Mesodermal cell (in vitro differentiated cells): ENCODE results near the gene TOM1L2.
A peak's percentile ranks its signal among the peaks of the same experiment; 100 is the strongest.

Experiments
- H3K27ac ChIP-seq: 2 replicates; pipeline ENCODE4 v1.7.0; 2013; ENCODE audit warnings: mild to moderate bottlenecking, low read depth, low read length, moderate library complexity; ENCODE audit not compliant: severe bottlenecking
- H3K36me3 ChIP-seq: 2 replicates; pipeline ENCODE4 v1.7.1; 2013; ENCODE audit warnings: mild to moderate bottlenecking, low read length, moderate library complexity; ENCODE audit not compliant: control insufficient read depth, insufficient read depth
- H3K4me1 ChIP-seq: one replicate; pipeline ENCODE4 v1.7.1; 2013; ENCODE audit warnings: mild to moderate bottlenecking, low read length; ENCODE audit not compliant: insufficient read depth, control insufficient read depth, poor library complexity, severe bottlenecking
- H3K4me3 ChIP-seq: 2 replicates; pipeline ENCODE4 v1.7.0; 2013; ENCODE audit warnings: low read length, control low read depth, mild to moderate bottlenecking; ENCODE audit not compliant: insufficient read depth, poor library complexity, severe bottlenecking; ENCODE audit errors: extremely low read depth
- H3K9me3 ChIP-seq: 2 replicates; pipeline ENCODE4 v1.7.1; 2013; ENCODE audit warnings: mild to moderate bottlenecking, low read length, moderate library complexity; ENCODE audit not compliant: control insufficient read depth
- WGBS, 2 experiments: methylation state at CpG; one replicate each; pipeline ENCODE4 v1.1.5; 2013; ENCODE audit warnings: missing lambda C conversion rate in 2 of 2; ENCODE audit not compliant: insufficient coverage in 2 of 2; 5-methylcytosine and 5-hydroxymethylcytosine counted together

Gene TOM1L2

DNA sequence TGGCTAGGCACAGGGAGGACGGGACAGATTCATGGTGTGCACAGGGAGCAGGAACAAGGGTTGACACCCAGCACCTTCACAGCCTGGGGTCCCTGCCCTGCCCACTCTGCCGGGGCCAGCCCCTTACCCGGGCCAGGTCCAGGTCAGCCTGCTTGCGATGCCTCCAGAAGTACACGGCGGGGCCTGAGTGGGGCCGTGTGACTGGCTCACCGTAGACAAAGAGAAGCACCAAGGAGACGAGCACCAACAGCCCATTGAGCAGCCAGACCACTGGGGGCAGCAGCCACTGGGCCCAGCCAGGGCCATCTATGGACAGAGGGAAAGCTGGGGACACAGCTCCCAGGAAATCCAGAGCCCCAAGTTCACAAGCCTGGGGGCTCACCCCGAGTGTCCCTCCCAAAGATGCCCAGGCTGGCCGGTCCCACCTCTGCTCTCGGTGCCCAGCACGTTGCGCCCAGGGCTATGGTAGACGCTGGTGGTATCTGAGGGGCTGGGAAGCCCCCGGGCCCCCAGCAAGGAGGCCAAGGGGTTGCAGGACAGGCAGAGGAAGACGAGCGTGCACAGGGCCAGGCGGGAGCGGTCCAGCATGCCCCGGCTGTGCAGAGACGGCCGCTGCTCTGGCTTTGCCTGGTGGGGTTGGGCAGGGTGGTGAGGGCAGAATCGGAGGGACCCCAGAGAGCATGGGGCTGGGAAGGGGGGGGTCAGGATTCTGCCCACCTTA is 155.2 kb downstream of the TOM1L2 start:
- H3K4me3 ChIP-seq: no peak overlapping the region
- H3K9me3 ChIP-seq: no peaks in the 10 kb centered on the region
- H3K4me1 ChIP-seq: peaks cover 27% of the 10 kb centered on the region
- WGBS, 2 experiments: 88 to 97% methylated on average over 9 to 21 of the region's 24 CpGs
- peaks cover 83% of the 10 kb centered on the region for H3K36me3 ChIP-seq
- H3K27ac ChIP-seq: no peak overlapping the region

DNA sequence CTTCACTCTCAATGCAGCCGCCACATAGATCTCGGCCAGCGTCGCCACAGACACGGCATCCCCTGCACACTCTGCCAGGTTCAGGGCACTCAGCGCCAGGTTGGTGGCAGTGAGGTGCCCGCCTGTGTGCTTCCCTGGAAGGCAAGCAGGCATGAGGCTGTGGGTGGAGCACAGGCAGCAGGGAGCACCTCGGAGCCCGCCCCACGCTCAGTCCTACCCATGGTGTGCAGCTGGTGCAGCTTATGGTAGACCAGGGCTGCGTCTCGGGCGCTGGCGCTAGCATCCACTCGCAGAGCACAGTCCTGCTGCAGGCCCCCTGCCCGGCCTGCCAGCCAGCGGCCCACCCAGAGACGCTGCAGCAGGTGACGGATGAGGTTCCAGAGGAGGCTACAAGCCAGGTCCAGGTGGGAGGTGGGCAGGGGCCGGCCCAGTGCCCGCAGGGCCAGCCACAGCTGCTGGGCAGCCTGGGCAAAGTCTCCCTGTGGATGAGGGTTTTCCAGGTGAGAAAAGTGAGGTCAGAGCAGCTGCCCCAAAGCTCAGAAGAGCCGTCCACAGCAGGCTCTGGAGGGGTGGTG is 155.9 kb downstream of the TOM1L2 start:
- WGBS, 2 experiments: 96 to 97% methylated on average over 17 to 22 of the region's 22 CpGs
- Histone ChIP-seq H3K4me1 (peaks cover 28% of the 10 kb centered on the region), H3K36me3 (peaks cover 82% of the 10 kb centered on the region), H3K9me3 (no peaks in the 10 kb centered on the region), H3K4me3 (no peak overlapping the region), H3K27ac (no peak overlapping the region)

GRCh38 chr17:17815436-17816200 is 156.6 kb downstream of the TOM1L2 start:
- no peaks in the 10 kb centered on the region for H3K9me3 ChIP-seq
- WGBS, 2 experiments: 97 to 98% methylated on average over 15 of the region's 17 CpGs
- no peak overlapping the region for H3K27ac ChIP-seq
- peaks cover 79% of the 10 kb centered on the region for H3K36me3 ChIP-seq
- no peak overlapping the region for H3K4me3 ChIP-seq
- peaks cover 26% of the 10 kb centered on the region for H3K4me1 ChIP-seq

DNA sequence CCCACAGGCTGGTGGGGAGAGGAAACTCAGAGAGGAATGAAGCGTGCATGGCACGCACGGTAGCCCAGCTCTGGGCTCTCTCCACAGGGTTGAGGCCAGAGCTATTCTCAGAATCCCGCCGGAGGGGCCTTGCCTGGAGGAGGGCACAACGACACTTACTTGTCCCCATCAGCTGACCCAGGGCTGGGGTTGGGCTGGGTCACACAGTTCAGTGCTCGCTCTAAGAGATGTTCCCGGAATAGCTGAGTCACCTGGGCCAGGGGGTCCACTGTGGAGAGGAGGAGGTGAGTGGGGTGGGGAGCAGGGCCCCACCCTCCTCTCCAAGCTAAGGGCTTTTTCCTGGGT is 157.2 kb downstream of the TOM1L2 start:
- H3K4me1 ChIP-seq: peaks cover 26% of the 10 kb centered on the region

GRCh38 chr17:17814162-17815061 is 157.8 kb downstream of the TOM1L2 start:
- Histone ChIP-seq H3K4me3 (no peak overlapping the region), H3K4me1 (peaks cover 23% of the 10 kb centered on the region), H3K9me3 (no peaks in the 10 kb centered on the region), H3K36me3 (peaks cover 66% of the 10 kb centered on the region), H3K27ac (no peak overlapping the region)
- WGBS, 2 experiments: 92 to 95% methylated on average over 17 to 19 of the region's 20 CpGs

More for the DNA sequence above, 157.2 kb downstream of the TOM1L2 start:
- no peak overlapping the region for H3K27ac ChIP-seq
- H3K36me3 ChIP-seq: peaks cover 73% of the 10 kb centered on the region
- H3K4me3 ChIP-seq: no peak overlapping the region
- H3K9me3 ChIP-seq: no peaks in the 10 kb centered on the region
- 87 to 93% methylated on average over 7 to 8 of the region's 8 CpGs for WGBS, 2 experiments

DNA sequence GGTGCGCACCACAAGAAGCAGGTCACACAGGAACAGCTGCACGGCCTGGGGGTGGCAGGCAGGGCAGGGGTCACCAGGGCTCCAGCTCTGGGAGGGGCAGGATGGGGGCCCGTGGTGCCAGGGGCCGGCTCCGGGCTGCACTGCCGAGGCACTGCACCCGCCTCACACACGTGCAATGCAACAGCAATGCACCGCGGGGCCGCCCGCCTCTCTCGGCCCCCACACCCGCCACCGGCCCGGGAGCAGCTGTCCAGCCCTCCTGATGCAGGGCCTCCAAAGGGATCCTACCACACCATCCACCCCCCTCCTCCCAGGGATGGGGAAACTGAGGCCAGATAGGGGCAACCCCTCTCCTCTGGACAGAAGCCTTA is 158.5 kb downstream of the TOM1L2 start:
- H3K4me1 ChIP-seq: peaks cover 27% of the 10 kb centered on the region
- H3K36me3 ChIP-seq: peaks cover 61% of the 10 kb centered on the region
- no peak overlapping the region for H3K4me3 ChIP-seq
- no peaks in the 10 kb centered on the region for H3K9me3 ChIP-seq
- no peak overlapping the region for H3K27ac ChIP-seq
- WGBS, 2 experiments: 97 to 99% methylated on average over 8 to 15 of the region's 16 CpGs

GRCh38 chr17:17813055-17813724 is 159.0 kb downstream of the TOM1L2 start:
- Histone ChIP-seq H3K27ac (no peak overlapping the region), H3K4me1 (peaks cover 27% of the 10 kb centered on the region), H3K4me3 (no peak overlapping the region), H3K36me3 (peaks cover 56% of the 10 kb centered on the region), H3K9me3 (no peaks in the 10 kb centered on the region)
- WGBS, 2 experiments: 97 to 99% methylated on average over 19 to 25 of the region's 25 CpGs

DNA sequence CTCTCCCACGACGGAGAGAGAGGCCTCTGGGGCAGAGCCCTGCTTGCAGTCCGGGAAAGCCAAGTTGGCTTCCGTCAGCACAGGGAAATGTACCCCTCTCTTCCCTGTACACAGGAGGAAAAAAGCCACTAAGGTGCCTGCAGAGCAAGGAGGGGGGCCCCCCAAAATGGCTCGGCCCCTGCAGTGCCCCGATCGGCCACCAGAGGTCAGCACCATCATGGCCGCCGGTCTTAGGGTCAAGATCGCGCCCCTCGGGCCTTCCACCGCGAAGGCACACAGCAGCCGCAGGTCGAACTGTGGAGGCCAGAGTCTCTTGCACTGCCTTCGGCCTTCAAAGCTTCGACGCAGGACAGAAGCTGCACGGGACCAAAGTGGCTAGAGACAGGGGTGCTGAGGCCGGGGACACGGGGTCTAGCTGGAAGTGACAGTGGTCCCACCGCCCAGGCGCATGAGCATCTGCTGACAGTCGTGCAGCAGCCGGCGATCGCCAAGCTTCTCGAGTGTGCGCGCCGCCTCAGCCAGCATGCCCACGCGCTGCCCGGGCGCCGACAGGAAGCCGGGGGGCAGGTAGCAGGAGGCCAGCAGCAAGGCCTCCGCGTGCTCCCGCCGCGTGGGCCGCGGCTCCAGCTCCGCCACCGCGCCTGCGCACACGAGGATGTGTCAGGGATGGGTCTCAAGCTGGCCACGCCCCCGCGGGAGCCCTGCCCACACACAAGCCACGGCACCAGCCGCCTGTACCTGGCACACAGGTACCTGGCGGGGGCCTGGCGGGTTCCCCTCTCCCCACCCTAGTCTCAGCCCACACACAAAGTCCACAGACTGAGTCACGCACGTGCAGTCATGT is 159.8 kb downstream of the TOM1L2 start:
- Histone ChIP-seq H3K36me3 (peaks cover 50% of the 10 kb centered on the region), H3K9me3 (no peaks in the 10 kb centered on the region), H3K4me1 (peaks cover 27% of the 10 kb centered on the region), H3K27ac (peak overlapping the region; percentile 55), H3K4me3 (no peak overlapping the region)
- 65 to 68% methylated on average over 49 to 57 of the region's 59 CpGs for WGBS, 2 experiments

- H3K4me3 ChIP-seq: no peak overlapping the region
- WGBS, 2 experiments: 48 to 95% methylated on average over 2 to 4 of the region's 15 CpGs
- peak overlapping the region; percentile 55 for H3K27ac ChIP-seq
- no peaks in the 10 kb centered on the region for H3K9me3 ChIP-seq
- peaks cover 27% of the 10 kb centered on the region for H3K4me1 ChIP-seq
- peaks cover 43% of the 10 kb centered on the region for H3K36me3 ChIP-seq
Measured at GRCh38 chr17:17811381-17812210, 160.6 kb downstream of the TOM1L2 start.
